Panc1 (cell line): ENCODE results near the gene BMP2K. TPM values are rescaled to one million over a fixed set of nuclear protein-coding genes. Genes with fewer than 3 reads are reported as not detected.
A peak's percentile ranks its signal among the peaks of the same experiment; 100 is the strongest.

Experiments
- ATAC-seq: fragments of 200-7000 bp; cut with Tn5 transposase; 2 replicates; pipeline ENCODE4 v1.9.1; 2020; ENCODE audit warnings: mild to moderate bottlenecking, moderate library complexity
- BruUV-seq: library from RNA; stranded (reverse); fragments of 400-500 nt; replicated peaks from 2 replicates; lab custom pipeline; 2021; lab: Mats Ljungman, UMichigan
- CTCF ChIA-PET: fragments of 300-600 bp; sonication (Branson Sonifier 250); formaldehyde crosslinking; loops from one replicate; lab custom pipeline; 2022; ENCODE audit warnings: antibody characterized with exemption; lab: Charles Lee
- POLR2A ChIA-PET: fragments of 300-600 bp; sonication (Branson Sonifier 250); formaldehyde crosslinking; loops from one replicate; lab custom pipeline; 2022; ENCODE audit warnings: antibody characterized with exemption; lab: Charles Lee
- DNase-seq: peaks from one replicate; pipeline ENCODE4 v3.0.0-alpha.2; 2010; ENCODE audit warnings: low read depth, low spot score
- H3K27ac ChIP-seq: 2 replicates; pipeline ENCODE4 v1.5.1; 2011; ENCODE audit warnings: mild to moderate bottlenecking, low read length, inconsistent platforms
- H3K27me3 ChIP-seq: fragments of 200-500 bp; sonication (Bioruptor generic); 2 replicates; pipeline ENCODE4 v1.6.0; 2014; ENCODE audit warnings: low read length, inconsistent platforms; ENCODE audit not compliant: control insufficient read depth, insufficient read depth
- H3K36me3 ChIP-seq: fragments of 200-500 bp; sonication (Bioruptor generic); 2 replicates; pipeline ENCODE4 v1.5.1; 2014; ENCODE audit warnings: inconsistent platforms, mild to moderate bottlenecking, low read length, moderate library complexity; ENCODE audit not compliant: control insufficient read depth, insufficient read depth
- H3K4me1 ChIP-seq: 2 replicates; pipeline ENCODE4 v1.5.1; 2011; ENCODE audit warnings: inconsistent platforms, mild to moderate bottlenecking, low read length, moderate library complexity; ENCODE audit not compliant: control insufficient read depth, insufficient read depth
- H3K4me3 ChIP-seq, 2 experiments: 2 replicates each; pipeline ENCODE4 v1.5.1; 2011 to 2012; ENCODE audit warnings: low read depth in 2 of 2, low read length in 2 of 2, mild to moderate bottlenecking in 2 of 2, inconsistent platforms in 1 of 2, moderate library complexity in 1 of 2
- H3K9me3 ChIP-seq: fragments of 200-500 bp; sonication (Bioruptor generic); 2 replicates; pipeline ENCODE4 v1.5.1; 2014; ENCODE audit warnings: low read depth, mild to moderate bottlenecking, inconsistent platforms, low read length, moderate library complexity; ENCODE audit not compliant: control insufficient read depth, insufficient read depth
- POLR2AphosphoS5 ChIP-seq: IDR thresholded peaks from 2 replicates; pipeline ENCODE4 v1.6.1; 2012; ENCODE audit warnings: mild to moderate bottlenecking, low read depth, low read length, moderate library complexity
- SIN3A ChIP-seq: IDR thresholded peaks from 2 replicates; pipeline ENCODE4 v1.6.1; 2012; ENCODE audit warnings: low read depth, mild to moderate bottlenecking, low read length, moderate library complexity, borderline replicate concordance; ENCODE audit not compliant: insufficient read depth
- TCF7L2 ChIP-seq: IDR thresholded peaks from 2 replicates; pipeline ENCODE4 v1.6.1; 2011; ENCODE audit warnings: mild to moderate bottlenecking, low read depth, low read length, inconsistent platforms
- in situ Hi-C: cut with HindIII; loops from 2 replicates; pipeline ENCODE4 v1.10.0; 2016; ENCODE audit warnings: low sequenced_read_pairs, low pct_unique_long_range_greater_than_20kb
- intact Hi-C: fragments of 100-400 bp; cut with micrococcal nuclease; formaldehyde crosslinking; loops from one replicate; pipeline ENCODE4 v1.10.0; 2022; ENCODE audit not compliant: unreplicated experiment
- total RNA-seq: library from RNA; stranded (reverse); gene quantifications from one replicate; pipeline ENCODE4 v1.2.1, GENCODE V29; 2021; ENCODE audit not compliant: unreplicated experiment
- TF ChIP-seq, protein P1 (sequence below): fragments of 450-650 bp; IDR thresholded peaks from 2 replicates; pipeline ENCODE4 v1.5.1; 2017; ENCODE audit warnings: mild to moderate bottlenecking
- TF ChIP-seq, protein P2 (sequence below), 2 experiments: IDR thresholded peaks; 2 replicates each; pipeline ENCODE4 v1.6.1; 2011 to 2012; ENCODE audit warnings: low read depth in 2 of 2, control low read depth in 1 of 2, low read length in 1 of 2, mild to moderate bottlenecking in 1 of 2, moderate library complexity in 1 of 2; ENCODE audit not compliant: insufficient read depth in 1 of 2

Gene BMP2K
- total RNA-seq, 1 experiment from 2014 or later: 23.3 TPM

DNA sequence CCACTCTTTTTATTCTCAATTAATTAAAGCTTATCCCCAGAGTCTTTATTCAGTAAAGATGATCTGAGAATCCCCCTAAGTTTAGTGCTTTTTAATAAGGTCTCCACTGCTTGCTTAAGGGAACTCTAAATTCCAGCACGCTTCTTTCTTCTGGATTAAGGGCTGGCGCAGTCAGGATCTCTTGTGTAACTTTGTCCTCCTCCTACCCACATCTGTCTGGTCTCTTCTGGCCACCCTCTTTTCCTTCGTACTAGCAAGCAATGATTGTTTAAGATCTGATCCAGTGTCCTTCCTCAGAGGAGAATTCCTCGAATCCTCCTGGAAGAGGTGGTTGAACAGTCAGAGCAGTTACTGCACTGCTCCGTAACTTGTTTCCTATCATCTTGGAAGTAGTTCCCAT, 177.1 kb downstream of the BMP2K start:
- CTCF ChIA-PET: no interaction called here
- intact Hi-C loops: loop anchor here (2.0 to 5.0 kb wide), 3 partner anchors 622 to 1384 kb away; partner anchors contain the start of gene CFAP299
- TF ChIP-seq POLR2AphosphoS5: no peak
- TF ChIP-seq TCF7L2: no peak
- TF ChIP-seq, protein P1, sequence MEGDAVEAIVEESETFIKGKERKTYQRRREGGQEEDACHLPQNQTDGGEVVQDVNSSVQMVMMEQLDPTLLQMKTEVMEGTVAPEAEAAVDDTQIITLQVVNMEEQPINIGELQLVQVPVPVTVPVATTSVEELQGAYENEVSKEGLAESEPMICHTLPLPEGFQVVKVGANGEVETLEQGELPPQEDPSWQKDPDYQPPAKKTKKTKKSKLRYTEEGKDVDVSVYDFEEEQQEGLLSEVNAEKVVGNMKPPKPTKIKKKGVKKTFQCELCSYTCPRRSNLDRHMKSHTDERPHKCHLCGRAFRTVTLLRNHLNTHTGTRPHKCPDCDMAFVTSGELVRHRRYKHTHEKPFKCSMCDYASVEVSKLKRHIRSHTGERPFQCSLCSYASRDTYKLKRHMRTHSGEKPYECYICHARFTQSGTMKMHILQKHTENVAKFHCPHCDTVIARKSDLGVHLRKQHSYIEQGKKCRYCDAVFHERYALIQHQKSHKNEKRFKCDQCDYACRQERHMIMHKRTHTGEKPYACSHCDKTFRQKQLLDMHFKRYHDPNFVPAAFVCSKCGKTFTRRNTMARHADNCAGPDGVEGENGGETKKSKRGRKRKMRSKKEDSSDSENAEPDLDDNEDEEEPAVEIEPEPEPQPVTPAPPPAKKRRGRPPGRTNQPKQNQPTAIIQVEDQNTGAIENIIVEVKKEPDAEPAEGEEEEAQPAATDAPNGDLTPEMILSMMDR: no peak
- TF ChIP-seq, protein P2, sequence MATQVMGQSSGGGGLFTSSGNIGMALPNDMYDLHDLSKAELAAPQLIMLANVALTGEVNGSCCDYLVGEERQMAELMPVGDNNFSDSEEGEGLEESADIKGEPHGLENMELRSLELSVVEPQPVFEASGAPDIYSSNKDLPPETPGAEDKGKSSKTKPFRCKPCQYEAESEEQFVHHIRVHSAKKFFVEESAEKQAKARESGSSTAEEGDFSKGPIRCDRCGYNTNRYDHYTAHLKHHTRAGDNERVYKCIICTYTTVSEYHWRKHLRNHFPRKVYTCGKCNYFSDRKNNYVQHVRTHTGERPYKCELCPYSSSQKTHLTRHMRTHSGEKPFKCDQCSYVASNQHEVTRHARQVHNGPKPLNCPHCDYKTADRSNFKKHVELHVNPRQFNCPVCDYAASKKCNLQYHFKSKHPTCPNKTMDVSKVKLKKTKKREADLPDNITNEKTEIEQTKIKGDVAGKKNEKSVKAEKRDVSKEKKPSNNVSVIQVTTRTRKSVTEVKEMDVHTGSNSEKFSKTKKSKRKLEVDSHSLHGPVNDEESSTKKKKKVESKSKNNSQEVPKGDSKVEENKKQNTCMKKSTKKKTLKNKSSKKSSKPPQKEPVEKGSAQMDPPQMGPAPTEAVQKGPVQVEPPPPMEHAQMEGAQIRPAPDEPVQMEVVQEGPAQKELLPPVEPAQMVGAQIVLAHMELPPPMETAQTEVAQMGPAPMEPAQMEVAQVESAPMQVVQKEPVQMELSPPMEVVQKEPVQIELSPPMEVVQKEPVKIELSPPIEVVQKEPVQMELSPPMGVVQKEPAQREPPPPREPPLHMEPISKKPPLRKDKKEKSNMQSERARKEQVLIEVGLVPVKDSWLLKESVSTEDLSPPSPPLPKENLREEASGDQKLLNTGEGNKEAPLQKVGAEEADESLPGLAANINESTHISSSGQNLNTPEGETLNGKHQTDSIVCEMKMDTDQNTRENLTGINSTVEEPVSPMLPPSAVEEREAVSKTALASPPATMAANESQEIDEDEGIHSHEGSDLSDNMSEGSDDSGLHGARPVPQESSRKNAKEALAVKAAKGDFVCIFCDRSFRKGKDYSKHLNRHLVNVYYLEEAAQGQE (IDR thresholded peaks at IDR 0.05; ENCODE audit: insufficient read depth in 1 of 2, low read depth in 2 of 2, low read length in 1 of 2): no peak
- no peak for TF ChIP-seq SIN3A

DNA sequence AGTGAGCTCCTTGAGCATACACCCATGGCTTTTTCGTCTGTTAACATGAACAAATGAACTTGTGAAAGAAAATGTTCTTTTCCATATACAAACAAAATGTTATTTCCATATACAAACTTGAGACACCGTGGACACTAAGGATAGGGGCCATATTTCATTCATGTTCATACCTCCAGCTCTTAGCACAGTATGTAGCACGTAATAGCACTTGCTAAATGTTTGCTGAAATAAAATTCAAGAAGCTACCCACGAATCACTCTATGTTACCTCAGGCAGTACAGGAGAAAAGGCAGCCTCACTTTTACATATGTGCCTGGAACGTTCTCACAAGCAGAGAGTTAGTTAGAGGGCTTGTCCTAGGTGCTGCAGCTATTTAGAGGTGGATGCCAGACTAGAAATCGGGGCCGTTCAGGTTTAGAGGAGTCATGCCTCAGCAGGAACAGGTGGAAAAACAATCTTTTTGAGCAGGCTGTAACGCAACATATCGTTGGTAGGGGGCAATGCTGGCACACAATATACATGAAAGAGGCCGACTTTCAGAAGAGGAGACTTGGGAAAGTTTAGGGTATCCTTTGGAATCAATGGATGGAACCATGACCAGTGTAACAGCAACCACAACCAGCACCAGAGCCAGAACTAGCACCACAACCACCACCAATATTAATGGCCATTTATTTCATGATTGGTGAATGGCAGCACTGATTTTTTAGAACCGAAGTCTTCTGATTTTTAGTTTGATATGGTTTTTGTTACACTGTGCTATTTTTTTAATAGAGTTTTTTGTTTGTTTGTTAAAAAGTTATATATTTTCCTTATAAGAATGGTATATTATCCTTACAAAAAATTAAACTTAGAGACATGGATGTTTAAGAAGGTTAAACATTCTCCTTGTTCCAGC, 177.9 kb downstream of the BMP2K start:
- Histone ChIP-seq H3K36me3 (no peaks in the 10 kb centered on the region), H3K4me1 (no peaks in the 10 kb centered on the region), H3K4me3 (no peak overlapping the region), H3K27ac (no peak overlapping the region), H3K9me3 (no peaks in the 10 kb centered on the region), H3K27me3 (no peaks in the 10 kb centered on the region)
- intact Hi-C loops (loop anchor here (2.0 to 5.0 kb wide), 3 partner anchors 621 to 1383 kb away; partner anchors contain the start of gene CFAP299), in situ Hi-C loops (no loop called here)
- ATAC-seq (no peak), DNase-seq (peak; percentile 8)
- TF ChIP-seq POLR2AphosphoS5 (no peak), TCF7L2 (peak; percentile 89), SIN3A (no peak)
- TF ChIP-seq, protein P2 (IDR thresholded peaks at IDR 0.05; ENCODE audit: insufficient read depth in 1 of 2, low read depth in 2 of 2, low read length in 1 of 2): no peak
- TF ChIP-seq, protein P1: peak; percentile 63
- BruUV-seq: no TSS peak
- ChIA-PET POLR2A (no interaction called here), CTCF (no interaction called here)

More for the DNA sequence above, 177.1 kb downstream of the BMP2K start:
- no peaks in the 10 kb centered on the region for H3K27me3 ChIP-seq
- BruUV-seq: no TSS peak
- no peak overlapping the region for H3K4me3 ChIP-seq
- H3K4me1 ChIP-seq: no peaks in the 10 kb centered on the region
- no peak for DNase-seq
- no peak for ATAC-seq
- in situ Hi-C loops: no loop called here
- no peak overlapping the region for H3K27ac ChIP-seq
- POLR2A ChIA-PET: no interaction called here
- no peaks in the 10 kb centered on the region for H3K36me3 ChIP-seq
- H3K9me3 ChIP-seq: no peaks in the 10 kb centered on the region
